Mucosa of descending colon (tissue), 3 donors: ENCODE results near the gene EFHC2. TPM values are rescaled to one million over a fixed set of nuclear protein-coding genes. Genes with fewer than 3 reads are reported as not detected.

Experiments
- ATAC-seq: fragments of 200-7000 bp; cut with Tn5 transposase; one replicate; pipeline ENCODE4 v1.9.1; 2020; ENCODE audit warnings: mild to moderate bottlenecking, moderate library complexity
- DNase-seq, 3 donors: peaks; one replicate each; pipeline ENCODE4 v3.0.0-alpha.2; 2020
- H3K36me3 ChIP-seq: fragments of 200-600 bp; one replicate; pipeline ENCODE4 v1.8.0; 2021; ENCODE audit warnings: low read depth, mild to moderate bottlenecking
- H3K4me1 ChIP-seq: fragments of 200-600 bp; one replicate; pipeline ENCODE4 v1.8.0; 2021; ENCODE audit warnings: low read depth, mild to moderate bottlenecking
- H3K4me3 ChIP-seq: fragments of 200-600 bp; one replicate; pipeline ENCODE4 v1.8.0; 2021; ENCODE audit warnings: mild to moderate bottlenecking
- H3K9me3 ChIP-seq: fragments of 200-600 bp; one replicate; pipeline ENCODE4 v1.8.0; 2021; ENCODE audit warnings: mild to moderate bottlenecking
- intact Hi-C, 2 donors: fragments of 100-400 bp; cut with DNase I in 1 of 2; cut with micrococcal nuclease in 1 of 2; formaldehyde crosslinking; loops; one replicate each; pipeline versions ENCODE4 v1.11.0 to v1.11.1; 2022; cut with DNase I, micrococcal nuclease
- total RNA-seq, 3 donors: library from RNA; stranded (reverse); fragmentation: NEBNext Ultra II Directional in 2 of 3; extraction: Animal tissue kit (Norgen Biotek cat#: 25700) in 2 of 3; gene quantifications; one replicate each; pipeline versions ENCODE4 v1.2.1 to v1.2.4, GENCODE V29; 2021 to 2023
- TF ChIP-seq, protein P1 (sequence below): fragments of 200-600 bp; IDR thresholded peaks from one replicate; pipeline ENCODE4 v1.8.0; 2022; ENCODE audit warnings: antibody characterized with exemption, mild to moderate bottlenecking
- donor health status: DM: no; HTN: no; CAD: no; lungs with moderate emphysema.
- donor health status: DM: no; HTN: no; CAD: no.
- donor health status: DM: no; HTN: yes; CAD: no.

The EFHC2 gene
- total RNA-seq, 3 donors from 2014 or later: 0.78 to 3.0 (median 1.9) TPM

DNA sequence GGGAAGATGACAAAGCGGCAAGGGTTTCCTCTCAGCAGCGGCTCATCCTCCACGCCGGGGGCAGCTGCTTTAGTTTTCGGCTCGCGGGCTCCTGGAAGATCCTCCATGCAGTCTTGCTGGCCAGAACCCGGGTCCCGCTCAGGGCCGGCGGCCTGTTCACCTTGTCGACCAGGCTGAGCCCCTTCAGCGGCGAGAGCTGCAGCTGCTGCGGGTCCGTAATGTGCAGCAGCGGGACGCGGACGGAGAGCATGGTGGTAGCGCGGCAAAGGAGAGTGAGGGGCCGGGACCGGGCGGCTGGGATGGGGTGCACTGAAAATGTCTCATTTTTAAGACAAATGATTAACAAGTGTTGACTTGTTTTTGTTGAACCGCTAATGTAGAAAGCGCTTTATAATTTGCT, 33.2 kb downstream of the EFHC2 start:
- no peak overlapping the region for H3K4me3 ChIP-seq
- H3K4me1 ChIP-seq: no peaks in the 10 kb centered on the region
- peak in 1 of 3 donors; percentile 51 for DNase-seq
- H3K9me3 ChIP-seq: no peaks in the 10 kb centered on the region
- H3K36me3 ChIP-seq: no peaks in the 10 kb centered on the region
- ATAC-seq: no peak
- intact Hi-C loops: no loop called here
- TF ChIP-seq, protein P1, sequence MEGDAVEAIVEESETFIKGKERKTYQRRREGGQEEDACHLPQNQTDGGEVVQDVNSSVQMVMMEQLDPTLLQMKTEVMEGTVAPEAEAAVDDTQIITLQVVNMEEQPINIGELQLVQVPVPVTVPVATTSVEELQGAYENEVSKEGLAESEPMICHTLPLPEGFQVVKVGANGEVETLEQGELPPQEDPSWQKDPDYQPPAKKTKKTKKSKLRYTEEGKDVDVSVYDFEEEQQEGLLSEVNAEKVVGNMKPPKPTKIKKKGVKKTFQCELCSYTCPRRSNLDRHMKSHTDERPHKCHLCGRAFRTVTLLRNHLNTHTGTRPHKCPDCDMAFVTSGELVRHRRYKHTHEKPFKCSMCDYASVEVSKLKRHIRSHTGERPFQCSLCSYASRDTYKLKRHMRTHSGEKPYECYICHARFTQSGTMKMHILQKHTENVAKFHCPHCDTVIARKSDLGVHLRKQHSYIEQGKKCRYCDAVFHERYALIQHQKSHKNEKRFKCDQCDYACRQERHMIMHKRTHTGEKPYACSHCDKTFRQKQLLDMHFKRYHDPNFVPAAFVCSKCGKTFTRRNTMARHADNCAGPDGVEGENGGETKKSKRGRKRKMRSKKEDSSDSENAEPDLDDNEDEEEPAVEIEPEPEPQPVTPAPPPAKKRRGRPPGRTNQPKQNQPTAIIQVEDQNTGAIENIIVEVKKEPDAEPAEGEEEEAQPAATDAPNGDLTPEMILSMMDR: no peak

DNA sequence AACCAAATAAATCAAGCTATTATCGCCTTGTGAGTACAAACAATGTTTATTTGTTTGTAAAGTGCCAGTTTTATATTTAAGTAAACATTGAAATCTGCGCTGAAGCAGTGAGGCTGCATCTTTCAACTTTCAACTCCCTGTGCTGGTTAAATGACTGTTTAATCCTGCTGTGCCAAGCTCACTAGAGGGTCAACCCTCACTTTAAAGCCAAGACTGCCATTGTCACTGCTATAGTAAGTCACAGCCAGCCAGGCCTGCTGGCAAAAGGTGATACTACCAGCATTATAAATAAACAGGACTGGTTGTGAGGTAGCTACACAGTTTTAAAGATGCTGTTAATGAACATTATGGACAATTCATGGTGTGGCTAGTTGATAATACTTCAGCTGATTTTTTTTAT, 34.6 kb downstream of the EFHC2 start:
- ATAC-seq (no peak), DNase-seq (no peak)
- intact Hi-C loops: no loop called here
- Histone ChIP-seq H3K4me3 (no peak overlapping the region), H3K4me1 (no peaks in the 10 kb centered on the region), H3K9me3 (no peaks in the 10 kb centered on the region), H3K36me3 (no peaks in the 10 kb centered on the region)
- TF ChIP-seq, protein P1: no peak

DNA sequence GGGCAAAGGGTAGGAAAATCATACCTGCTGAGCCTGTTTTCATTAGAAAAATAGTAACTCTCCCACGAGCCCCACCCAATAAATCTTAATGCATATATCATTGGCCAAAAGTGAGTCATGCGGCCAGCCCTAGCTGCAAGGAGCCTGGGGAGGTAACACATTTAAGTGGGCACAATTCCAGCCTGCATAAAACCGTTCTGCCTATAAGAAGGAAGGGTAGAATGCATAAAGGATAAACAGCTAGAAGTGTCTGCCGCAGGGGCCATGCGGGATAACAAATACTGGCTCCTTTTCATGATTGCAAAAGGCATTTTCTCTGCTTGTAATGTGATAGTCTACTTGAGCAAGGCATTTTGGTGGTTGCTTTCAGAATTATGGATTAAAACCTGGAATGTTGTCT, 37.1 kb downstream of the EFHC2 start:
- H3K4me3 ChIP-seq: no peak overlapping the region
- H3K36me3 ChIP-seq: no peaks in the 10 kb centered on the region
- intact Hi-C loops: no loop called here
- H3K4me1 ChIP-seq: no peaks in the 10 kb centered on the region
- ATAC-seq (peak; percentile 93), DNase-seq (peak in 1 of 3 donors; percentile 50)
- TF ChIP-seq, protein P1: no peak
- H3K9me3 ChIP-seq: no peaks in the 10 kb centered on the region

DNA sequence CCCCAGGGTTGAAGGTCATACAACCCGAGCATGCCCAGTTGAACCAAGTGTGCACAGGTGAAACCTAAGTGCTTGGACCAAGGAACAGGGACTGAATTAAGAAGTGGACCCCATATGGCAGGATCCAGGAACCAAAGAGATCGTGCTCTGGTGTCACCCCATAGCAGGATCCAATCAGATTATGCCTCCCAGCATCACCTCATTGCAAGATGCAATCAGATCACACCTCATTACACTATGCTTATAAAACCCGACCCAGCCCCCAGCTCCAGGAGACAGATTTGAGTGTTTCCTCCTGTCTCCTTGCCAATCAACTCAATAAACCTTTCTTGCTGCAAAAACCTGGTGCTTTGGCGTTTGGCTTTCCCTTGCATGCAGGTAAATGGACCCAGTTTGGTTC, 37.6 kb downstream of the EFHC2 start:
- peak in 1 of 3 donors; percentile 19 for DNase-seq
- Histone ChIP-seq H3K9me3 (no peaks in the 10 kb centered on the region), H3K4me3 (no peak overlapping the region), H3K4me1 (no peaks in the 10 kb centered on the region), H3K36me3 (no peaks in the 10 kb centered on the region)
- TF ChIP-seq, protein P1: no peak
- ATAC-seq: peak; percentile 80
- intact Hi-C loops: no loop called here

DNA sequence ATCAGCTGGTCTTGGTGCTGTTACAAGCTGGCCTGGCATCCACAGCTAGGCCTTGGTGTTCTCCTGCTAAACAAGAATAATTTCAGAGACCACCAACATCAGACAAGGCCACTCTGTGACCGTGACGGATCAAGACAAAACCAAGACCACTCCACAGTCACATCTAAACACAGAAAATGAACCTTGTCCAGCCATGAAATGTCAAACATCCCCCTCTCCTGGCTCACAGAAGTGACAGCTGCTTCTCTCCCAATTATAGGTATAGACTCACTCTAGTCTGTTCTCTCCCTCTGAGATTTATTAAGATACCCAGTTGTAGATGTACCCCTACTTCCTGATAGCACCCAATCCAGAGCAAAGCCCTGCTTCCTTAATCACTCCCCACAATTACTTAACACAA, 40.4 kb downstream of the EFHC2 start:
- intact Hi-C loops: no loop called here
- no peak for ATAC-seq
- TF ChIP-seq, protein P1: no peak
- no peak for DNase-seq
- H3K4me3 ChIP-seq: no peak overlapping the region
- no peaks in the 10 kb centered on the region for H3K4me1 ChIP-seq
- H3K9me3 ChIP-seq: no peaks in the 10 kb centered on the region
- no peaks in the 10 kb centered on the region for H3K36me3 ChIP-seq

DNA sequence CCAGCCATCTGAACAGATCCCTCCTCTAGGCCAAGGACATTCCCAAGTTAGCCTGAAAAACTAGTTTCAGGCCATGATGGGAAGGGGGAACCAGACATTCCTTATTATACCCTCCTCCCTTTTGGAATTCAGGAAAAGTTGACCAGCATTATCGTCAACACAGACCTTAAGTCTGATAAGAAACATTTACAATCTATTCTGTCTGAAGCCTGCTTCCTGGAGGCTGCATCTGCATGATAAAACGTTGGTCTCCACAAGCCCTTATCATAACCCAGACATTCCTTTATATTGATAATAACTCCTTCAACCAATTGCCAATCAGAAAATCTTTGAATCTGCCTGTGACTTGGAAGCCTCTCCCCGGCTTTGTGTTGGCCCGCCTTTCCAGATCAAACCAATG, 44.3 kb downstream of the EFHC2 start:
- Histone ChIP-seq H3K9me3 (no peaks in the 10 kb centered on the region), H3K4me3 (no peak overlapping the region), H3K36me3 (no peaks in the 10 kb centered on the region), H3K4me1 (no peaks in the 10 kb centered on the region)
- intact Hi-C loops: no loop called here
- DNase-seq (no peak), ATAC-seq (no peak)
- TF ChIP-seq, protein P1: no peak
